ENCODE results near the gene WSCD2.

WSCD2 gene

DNA sequence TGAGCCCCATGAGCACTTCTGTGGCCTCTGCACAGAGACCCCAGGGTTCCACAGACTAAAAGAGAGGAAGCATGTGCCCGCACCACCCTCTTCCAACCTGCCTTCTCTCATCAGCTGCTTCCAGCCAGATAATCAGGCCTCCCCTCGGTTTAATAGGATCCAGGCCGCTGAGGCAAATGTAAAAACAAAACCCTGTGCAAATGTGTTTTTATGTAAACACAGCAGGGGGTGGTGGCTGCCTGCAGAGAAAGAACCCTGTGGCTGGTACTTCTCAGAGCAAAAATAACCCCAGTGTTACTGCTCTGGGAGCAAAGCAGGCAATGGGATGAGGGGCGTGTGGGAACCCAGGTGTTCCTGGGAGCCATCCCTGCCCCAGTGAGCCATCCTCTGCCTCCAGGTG, 46.2 kb downstream of the WSCD2 start:
- H2AFZ ChIP-seq (ENCODE audit: low read length), result no peak overlapping the region
- H4K20me1 ChIP-seq (ENCODE audit: insufficient read depth, low read length), result no peaks in the 10 kb centered on the region
- H3K4me2 ChIP-seq (ENCODE audit: low read depth, low read length), result no peak overlapping the region

DNA sequence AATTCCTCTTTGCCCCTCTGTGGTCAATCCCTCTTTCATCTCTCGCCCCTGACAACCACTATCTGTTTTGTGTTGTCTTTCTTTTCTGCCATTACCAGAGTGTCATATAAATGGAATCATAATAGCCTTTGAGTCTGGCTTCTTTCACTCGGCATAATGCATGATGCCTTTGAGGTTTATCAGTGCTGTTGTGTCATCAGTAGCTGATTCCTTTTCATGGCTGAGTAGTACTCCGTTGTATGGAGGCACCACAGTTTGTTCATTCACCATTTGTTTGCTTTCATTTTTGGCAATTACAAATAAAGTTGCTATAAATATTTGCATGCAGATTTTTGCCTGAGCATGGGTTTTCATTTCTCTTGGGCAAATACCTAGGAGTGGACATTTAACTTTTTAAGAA, 47.2 kb downstream of the WSCD2 start:
- no peaks in the 10 kb centered on the region for H3K36me3 ChIP-seq (replicated peaks; ENCODE audit: insufficient read depth, low read length)
- no peaks in the 10 kb centered on the region for H3K79me2 ChIP-seq (ENCODE audit: low read length)
- H3K4me2 ChIP-seq (ENCODE audit: low read depth, low read length), result no peak overlapping the region
- H3K4me3 ChIP-seq (ENCODE audit: low read length), result no peak overlapping the region
- H3K27me3 ChIP-seq (replicated peaks; ENCODE audit: insufficient read depth, low read length), result no peaks in the 10 kb centered on the region
- no peaks in the 10 kb centered on the region for H4K20me1 ChIP-seq (ENCODE audit: insufficient read depth, low read length)
- no peaks in the 10 kb centered on the region for H3K4me1 ChIP-seq (ENCODE audit: low read length)
- H3F3A ChIP-seq (ENCODE audit: insufficient read depth, low read length), result no peaks in the 10 kb centered on the region
- H2AFZ ChIP-seq (ENCODE audit: low read length), result no peak overlapping the region
- H3K27ac ChIP-seq (ENCODE audit: low read length), result no peak overlapping the region
- DNase-seq, result no peak
- no peaks in the 10 kb centered on the region for H3K9me2 ChIP-seq (replicated peaks; ENCODE audit: insufficient read depth, low read length)
- H3K9me3 ChIP-seq (replicated peaks; ENCODE audit: insufficient read depth, low read length), result no peaks in the 10 kb centered on the region
- no peak overlapping the region for H3K9ac ChIP-seq (ENCODE audit: low read length)
- TF ChIP-seq, protein P1, sequence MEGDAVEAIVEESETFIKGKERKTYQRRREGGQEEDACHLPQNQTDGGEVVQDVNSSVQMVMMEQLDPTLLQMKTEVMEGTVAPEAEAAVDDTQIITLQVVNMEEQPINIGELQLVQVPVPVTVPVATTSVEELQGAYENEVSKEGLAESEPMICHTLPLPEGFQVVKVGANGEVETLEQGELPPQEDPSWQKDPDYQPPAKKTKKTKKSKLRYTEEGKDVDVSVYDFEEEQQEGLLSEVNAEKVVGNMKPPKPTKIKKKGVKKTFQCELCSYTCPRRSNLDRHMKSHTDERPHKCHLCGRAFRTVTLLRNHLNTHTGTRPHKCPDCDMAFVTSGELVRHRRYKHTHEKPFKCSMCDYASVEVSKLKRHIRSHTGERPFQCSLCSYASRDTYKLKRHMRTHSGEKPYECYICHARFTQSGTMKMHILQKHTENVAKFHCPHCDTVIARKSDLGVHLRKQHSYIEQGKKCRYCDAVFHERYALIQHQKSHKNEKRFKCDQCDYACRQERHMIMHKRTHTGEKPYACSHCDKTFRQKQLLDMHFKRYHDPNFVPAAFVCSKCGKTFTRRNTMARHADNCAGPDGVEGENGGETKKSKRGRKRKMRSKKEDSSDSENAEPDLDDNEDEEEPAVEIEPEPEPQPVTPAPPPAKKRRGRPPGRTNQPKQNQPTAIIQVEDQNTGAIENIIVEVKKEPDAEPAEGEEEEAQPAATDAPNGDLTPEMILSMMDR (IDR thresholded peaks at IDR 0.05; ENCODE audit: low read length), result no peak
- TF ChIP-seq EZH2phosphoT487 (IDR thresholded peaks at IDR 0.05; ENCODE audit: low read length), result no peak
- TF ChIP-seq EZH2 (optimal IDR thresholded peaks at IDR 0.05; ENCODE audit: low read depth, low read length), result no peak

More for the DNA sequence above, 46.2 kb downstream of the WSCD2 start:
- H3K4me1 ChIP-seq (ENCODE audit: low read length), result no peaks in the 10 kb centered on the region
- H3K9me2 ChIP-seq (replicated peaks; ENCODE audit: insufficient read depth, low read length), result no peaks in the 10 kb centered on the region
- H3K79me2 ChIP-seq (ENCODE audit: low read length), result no peaks in the 10 kb centered on the region
- no peak overlapping the region for H3K27ac ChIP-seq (ENCODE audit: low read length)
- no peaks in the 10 kb centered on the region for H3K27me3 ChIP-seq (replicated peaks; ENCODE audit: insufficient read depth, low read length)
- no peaks in the 10 kb centered on the region for H3K9me3 ChIP-seq (replicated peaks; ENCODE audit: insufficient read depth, low read length)
- no peaks in the 10 kb centered on the region for H3K36me3 ChIP-seq (replicated peaks; ENCODE audit: insufficient read depth, low read length)
- H3F3A ChIP-seq (ENCODE audit: insufficient read depth, low read length), result no peaks in the 10 kb centered on the region
- no peak for DNase-seq
- H3K9ac ChIP-seq (ENCODE audit: low read length), result no peak overlapping the region
- TF ChIP-seq EZH2 (optimal IDR thresholded peaks at IDR 0.05; ENCODE audit: low read depth, low read length) (no peak), EZH2phosphoT487 (IDR thresholded peaks at IDR 0.05; ENCODE audit: low read length) (no peak)
- TF ChIP-seq, protein P1 (IDR thresholded peaks at IDR 0.05; ENCODE audit: low read length), result no peak
- H3K4me3 ChIP-seq (ENCODE audit: low read length), result no peak overlapping the region

DNA sequence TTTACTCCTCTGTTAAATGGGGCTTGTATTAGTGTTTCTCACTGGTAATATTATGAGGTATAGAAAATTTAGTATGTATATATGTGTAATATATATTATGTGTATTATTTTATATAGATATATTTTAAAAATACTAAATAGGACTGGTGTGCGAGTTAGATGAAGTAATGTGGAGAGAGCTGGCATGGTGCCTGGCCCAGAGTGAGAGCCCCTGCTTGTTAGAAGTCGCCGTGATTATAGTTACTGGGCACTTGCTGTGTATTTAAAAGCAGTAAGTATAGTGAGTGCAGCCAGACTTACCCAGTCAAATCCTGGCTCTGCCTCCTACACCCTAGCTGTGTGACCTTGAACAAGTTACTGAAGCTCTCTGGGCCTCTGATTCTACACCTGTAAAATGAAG, 48.0 kb downstream of the WSCD2 start:
- Histone ChIP-seq H3F3A (ENCODE audit: insufficient read depth, low read length) (no peaks in the 10 kb centered on the region), H3K79me2 (ENCODE audit: low read length) (no peaks in the 10 kb centered on the region), H3K27ac (ENCODE audit: low read length) (no peak overlapping the region), H3K9me3 (replicated peaks; ENCODE audit: insufficient read depth, low read length) (no peaks in the 10 kb centered on the region), H3K36me3 (replicated peaks; ENCODE audit: insufficient read depth, low read length) (no peaks in the 10 kb centered on the region), H2AFZ (ENCODE audit: low read length) (no peak overlapping the region), H3K4me3 (ENCODE audit: low read length) (no peak overlapping the region), H3K27me3 (replicated peaks; ENCODE audit: insufficient read depth, low read length) (no peaks in the 10 kb centered on the region), H3K4me2 (ENCODE audit: low read depth, low read length) (no peak overlapping the region), H3K9me2 (replicated peaks; ENCODE audit: insufficient read depth, low read length) (no peaks in the 10 kb centered on the region), H3K9ac (ENCODE audit: low read length) (no peak overlapping the region), H4K20me1 (ENCODE audit: insufficient read depth, low read length) (no peaks in the 10 kb centered on the region), H3K4me1 (ENCODE audit: low read length) (no peaks in the 10 kb centered on the region)
- DNase-seq, result no peak
- TF ChIP-seq, protein P1 (IDR thresholded peaks at IDR 0.05; ENCODE audit: low read length), result no peak
